ENCODE results near the gene MAOA. TPM values are rescaled to one million over a fixed set of nuclear protein-coding genes. Genes with fewer than 3 reads are reported as not detected.
"Not testable (repeated sequence)": the region's sequence is repeated elsewhere in the genome, so short reads cannot be mapped to it uniquely, and the experiment has no call there.

MAOA gene
- total and polyA plus RNA-seq, 2 of the 13 experiments (the other 11 are each of a cell fraction or from before 2014, with no cell fraction given) = 13.4 to 14.7 TPM

- FAIRE-seq; H3K36me3 ChIP-seq (replicated peaks in 1 of 2; ENCODE audit: control insufficient read depth in 1 of 2, insufficient read depth in 2 of 2, low read length in 2 of 2): not testable (repeated sequence)
These were observed 71.2 kb downstream of the MAOA start for GRCh38 chrX:43727254-43727653.

More at GRCh38 chrX:43727254-43727653, 71.2 kb downstream of the MAOA start:
- H3K4me2 ChIP-seq (ENCODE audit: low read depth, low read length); in situ Hi-C loops (cut with HindIII; ENCODE audit: extremely low pct_ligation_motif_present, low pct_unique_long_range_greater_than_20kb); H3K4me3 ChIP-seq (replicated peaks in 1 of 3; ENCODE audit: insufficient read depth in 1 of 3, low read depth in 2 of 3, low read length in 3 of 3); H3K27me3 ChIP-seq (ENCODE audit: control insufficient read depth in 1 of 2, insufficient read depth in 2 of 2, low read length in 2 of 2); H2AFZ ChIP-seq (ENCODE audit: low read length); BruUV-seq (replicated peaks); H3K9me3 ChIP-seq (ENCODE audit: low read length); H3K9ac ChIP-seq (ENCODE audit: insufficient read depth, low read depth, low read length); ATAC-seq; H3K79me2 ChIP-seq (ENCODE audit: insufficient read depth, low read length); CTCF ChIA-PET (ENCODE audit: low intra/inter-chr PET ratio, low total read pairs); H4K20me1 ChIP-seq (ENCODE audit: insufficient read depth, low read length); DNase-seq (ENCODE audit: low spot score): not testable (repeated sequence)
- no CpG with 5 or more reads among the region's 6 CpGs for WGBS (ENCODE audit: low lambda C conversion rate)
- peaks cover 30% of the 10 kb centered on the region for H3K4me1 ChIP-seq (ENCODE audit: insufficient read depth, low read length)
- intact Hi-C loops (cut with micrococcal nuclease; ENCODE audit: unreplicated experiment) = loop anchor here (5.0 kb wide), 1 partner anchor 70 kb away; the partner anchor contains the start of gene MAOA
- H3K27ac ChIP-seq (ENCODE audit: extremely low read length, insufficient read depth, low read length) = peak overlapping the region; percentile 26
- 0 out of 2 replicates have a peak, but pooled peaks have one; percentile 29 for TF ChIP-seq ZNF687 (CRISPR knock-in tag; IDR thresholded peaks at IDR 0.05)
- POLR2A ChIA-PET = interaction anchor here (1.0 kb wide), 1 partner anchor 25 kb away, joined by 4 read pairs; no protein-coding TSS in a partner anchor
